NOMO-1 (cell line): ENCODE data around the gene VPS51.

ENCODE experiments used
- DNase-seq, 2 experiments: peaks; one replicate each; lab custom pipeline; 2025; ENCODE audit not compliant: unreplicated experiment in 2 of 2; lab: John Stamatoyannopoulos, UW

VPS51 gene

GRCh38 chr11:65071907-65072630 is 23.9 kb upstream of the VPS51 start:
- DNase-seq = no peak

GRCh38 chr11:65072631-65072966 is 23.4 kb upstream of the VPS51 start:
- no peak for DNase-seq

GRCh38 chr11:65077451-65077850 is 18.6 kb upstream of the VPS51 start:
- DNase-seq = no peak

GRCh38 chr11:65078151-65078550 is 17.9 kb upstream of the VPS51 start:
- peak; percentile 9 to 37 for DNase-seq

GRCh38 chr11:65078786-65079342 is 17.1 kb upstream of the VPS51 start:
- no peak for DNase-seq

GRCh38 chr11:65083134-65083833 is 12.7 kb upstream of the VPS51 start:
- peak in 1 of 2 experiments; percentile 12 for DNase-seq

GRCh38 chr11:65083834-65084597 is 12.0 kb upstream of the VPS51 start, which contains the start of the genes CDCA5 and ZFPL1:
Gene CDCA5, minus strand, starts transcription at chr11:65084040. Its CDS starts 62 bp downstream, at chr11:65083978.
Gene ZFPL1, plus strand, starts transcription at chr11:65084222. Its CDS starts 477 bp downstream, at chr11:65084699.
- DNase-seq = peak; percentile 92 to 97

GRCh38 chr11:65084598-65085375 is 11.2 kb upstream of the VPS51 start:
- DNase-seq = no peak

GRCh38 chr11:65085446-65085845 is 10.6 kb upstream of the VPS51 start:
- no peak for DNase-seq

GRCh38 chr11:65086809-65087208 is 9.2 kb upstream of the VPS51 start:
- no peak for DNase-seq

- no peak for DNase-seq
Measured at GRCh38 chr11:65087216-65087615, 8.8 kb upstream of the VPS51 start.

- no peak for DNase-seq
Measured at GRCh38 chr11:65087827-65088226, 8.2 kb upstream of the VPS51 start.

- DNase-seq = no peak
Measured at GRCh38 chr11:65089621-65090020, 6.4 kb upstream of the VPS51 start.

- DNase-seq = no peak
Measured at GRCh38 chr11:65090628-65091027, 5.4 kb upstream of the VPS51 start.

GRCh38 chr11:65095427-65095826 is 587 bp upstream of the VPS51 start:
- DNase-seq = no peak

GRCh38 chr11:65096926-65097325 is 912 bp downstream of the VPS51 start:
- DNase-seq = no peak

GRCh38 chr11:65100674-65101350 is 4.8 kb downstream of the VPS51 start:
- DNase-seq = no peak

- DNase-seq = no peak
Measured at GRCh38 chr11:65102142-65103095, 6.4 kb downstream of the VPS51 start.

GRCh38 chr11:65103476-65103875 is 7.5 kb downstream of the VPS51 start:
- DNase-seq = no peak
